HG02798 (cell line): ENCODE data around the gene A2M.

Experiments used
- ATAC-seq: cut with Tn5 transposase; IDR thresholded peaks from one replicate; pipeline ENCODE4 v1.9.1; 2021; ENCODE audit warnings: mild to moderate bottlenecking; ENCODE audit not compliant: unreplicated experiment, poor library complexity

The A2M gene

GRCh38 chr12:9049520-9050133 is 66.1 kb downstream of the A2M start:
- no peak for ATAC-seq

- no peak for ATAC-seq
These were observed 66.8 kb downstream of the A2M start for GRCh38 chr12:9048930-9049329.

- ATAC-seq, result no peak
These were observed 68.6 kb downstream of the A2M start for GRCh38 chr12:9047105-9047504.

GRCh38 chr12:9043766-9044165 is 72.0 kb downstream of the A2M start:
- ATAC-seq, result no peak

- no peak for ATAC-seq
These were observed 74.4 kb downstream of the A2M start for GRCh38 chr12:9041321-9041720.

DNA sequence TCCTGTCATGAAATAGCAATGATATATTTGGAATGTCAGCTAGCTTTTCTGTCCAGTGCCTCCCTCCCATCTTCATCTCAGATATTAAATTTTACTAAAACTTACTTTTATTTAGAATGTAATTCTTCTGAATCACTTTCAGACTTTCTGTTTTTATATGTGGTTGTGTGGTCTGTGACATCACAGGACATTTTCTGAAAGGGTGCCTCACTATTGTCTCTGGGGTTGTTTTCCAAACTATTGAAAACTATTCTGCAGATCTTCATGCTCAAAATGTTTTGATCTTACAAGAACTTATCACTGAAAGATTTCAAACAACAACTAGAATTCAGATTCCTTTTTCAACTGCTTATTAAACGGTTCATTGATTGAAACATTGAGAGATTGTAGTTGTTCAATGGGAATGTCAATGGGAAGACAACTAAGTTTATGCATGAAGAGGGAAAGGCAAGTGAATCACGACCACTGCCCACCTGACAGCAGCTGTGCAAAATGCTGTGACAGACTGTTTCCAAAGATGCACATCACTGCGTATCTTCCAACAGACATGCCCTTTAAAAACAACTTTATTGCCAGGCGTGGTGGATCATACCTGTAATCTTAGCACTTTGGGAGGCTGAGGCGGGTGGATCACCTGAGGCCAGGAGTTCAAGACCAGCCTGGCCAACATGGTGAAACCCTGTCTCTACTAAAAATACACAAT is 75.1 kb downstream of the A2M start:
- ATAC-seq, result no peak

- ATAC-seq, result no peak
These were observed 76.2 kb downstream of the A2M start for GRCh38 chr12:9039397-9039977.

- ATAC-seq, result no peak
These were observed 78.3 kb downstream of the A2M start for GRCh38 chr12:9037431-9037830.

- no peak for ATAC-seq
These were observed 79.5 kb downstream of the A2M start for GRCh38 chr12:9036227-9036626.

GRCh38 chr12:9034095-9034494 is 81.6 kb downstream of the A2M start:
- no peak for ATAC-seq

GRCh38 chr12:9033265-9033887 is 82.3 kb downstream of the A2M start:
- ATAC-seq, result no peak

DNA sequence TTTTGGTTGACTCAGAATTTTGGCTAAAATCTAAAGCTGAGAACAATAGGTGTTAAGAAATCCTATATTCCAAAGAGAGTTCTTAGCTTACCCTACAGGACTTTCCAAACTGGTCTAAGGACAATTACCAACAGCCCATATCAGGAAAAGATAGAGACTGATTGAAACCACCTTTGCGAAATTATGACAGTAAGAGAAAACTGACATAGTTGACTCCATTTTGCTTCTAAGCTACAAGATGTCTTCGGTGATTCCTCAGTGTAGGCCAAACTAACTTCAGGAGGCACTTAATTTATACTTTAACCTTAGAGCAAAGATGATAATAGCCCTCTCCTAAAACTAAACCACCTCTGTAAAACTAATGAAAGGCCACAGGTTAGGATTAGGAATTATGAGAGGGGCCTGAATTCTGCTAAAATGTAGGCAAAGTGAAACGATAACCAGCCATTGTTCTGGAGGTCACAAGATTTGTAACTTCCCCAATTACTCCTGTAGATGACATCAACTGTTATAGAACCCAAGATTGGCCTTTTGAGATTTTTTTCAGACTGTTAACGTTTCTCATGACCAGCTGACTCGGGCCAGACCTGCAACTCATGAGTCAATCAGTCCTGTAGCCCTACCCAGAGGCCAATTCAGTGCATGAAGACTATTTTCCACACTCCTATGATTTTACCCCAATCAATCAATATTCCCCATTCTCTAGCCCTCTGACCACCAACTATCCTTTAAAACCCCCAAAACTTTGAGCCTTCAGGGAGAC is 83.3 kb downstream of the A2M start:
- ATAC-seq, result no peak

GRCh38 chr12:9030776-9031175 is 84.9 kb downstream of the A2M start:
- no peak for ATAC-seq

GRCh38 chr12:9027161-9028059 is 88.3 kb downstream of the A2M start:
- no peak for ATAC-seq

DNA sequence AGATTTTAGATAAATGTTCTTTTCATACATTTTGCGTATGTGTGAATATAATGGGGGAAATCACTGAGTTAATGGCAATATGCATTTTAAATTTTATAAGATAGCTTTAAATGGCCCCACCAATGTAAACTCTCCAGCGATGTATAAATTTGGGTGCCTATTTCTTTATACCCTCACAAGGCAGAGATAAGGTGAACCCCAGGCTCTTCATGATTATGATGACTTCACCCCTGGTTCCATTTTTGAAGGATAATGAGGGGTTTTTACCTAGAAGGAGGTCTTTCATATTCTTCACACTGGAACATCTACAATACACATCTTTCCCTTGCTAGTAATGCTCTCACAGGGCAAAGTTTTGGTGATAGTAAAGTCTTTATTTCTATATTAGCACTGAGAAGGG is 91.2 kb downstream of the A2M start:
- no peak for ATAC-seq

DNA sequence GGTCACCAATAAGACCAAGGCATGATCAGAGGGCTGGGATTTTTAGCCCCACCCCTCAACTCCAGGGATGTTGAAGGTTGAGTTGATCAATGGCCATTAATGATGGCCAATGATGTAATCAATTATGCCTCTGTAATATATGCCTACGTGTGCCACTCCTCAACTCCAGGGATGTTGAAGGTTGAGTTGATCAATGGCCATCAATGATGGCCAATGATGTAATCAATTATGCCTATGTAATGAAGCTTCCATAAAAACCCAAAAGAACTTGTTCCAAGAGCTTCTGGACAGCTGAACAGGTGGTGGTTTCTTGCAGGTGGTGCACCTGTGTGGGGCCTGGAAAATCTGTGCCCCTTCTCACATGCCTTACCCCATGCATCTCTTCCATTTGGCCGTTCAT is 93.1 kb downstream of the A2M start:
- ATAC-seq, result no peak
